Activated CD4-positive, alpha-beta T cell treated with anti-CD3 and anti-CD28 coated beads, Interleukin-2, Interleukin-6, amounts not matched to agents 100 ng/mL and 50 ng/mL, durations not matched to agents 16 hours and 8 hours (primary cell): Measurements from ENCODE around the gene OPN5.
A peak's percentile ranks its signal among the peaks of the same experiment; 100 is the strongest.
"Not testable (repeated sequence)": the region's sequence is repeated elsewhere in the genome, so short reads cannot be mapped to it uniquely, and the experiment has no call there.

Experiments used
- DNase-seq: peaks from one replicate; pipeline ENCODE4 v3.0.0-alpha.2; 2020

OPN5 gene, protein sequence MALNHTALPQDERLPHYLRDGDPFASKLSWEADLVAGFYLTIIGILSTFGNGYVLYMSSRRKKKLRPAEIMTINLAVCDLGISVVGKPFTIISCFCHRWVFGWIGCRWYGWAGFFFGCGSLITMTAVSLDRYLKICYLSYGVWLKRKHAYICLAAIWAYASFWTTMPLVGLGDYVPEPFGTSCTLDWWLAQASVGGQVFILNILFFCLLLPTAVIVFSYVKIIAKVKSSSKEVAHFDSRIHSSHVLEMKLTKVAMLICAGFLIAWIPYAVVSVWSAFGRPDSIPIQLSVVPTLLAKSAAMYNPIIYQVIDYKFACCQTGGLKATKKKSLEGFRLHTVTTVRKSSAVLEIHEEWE

DNA sequence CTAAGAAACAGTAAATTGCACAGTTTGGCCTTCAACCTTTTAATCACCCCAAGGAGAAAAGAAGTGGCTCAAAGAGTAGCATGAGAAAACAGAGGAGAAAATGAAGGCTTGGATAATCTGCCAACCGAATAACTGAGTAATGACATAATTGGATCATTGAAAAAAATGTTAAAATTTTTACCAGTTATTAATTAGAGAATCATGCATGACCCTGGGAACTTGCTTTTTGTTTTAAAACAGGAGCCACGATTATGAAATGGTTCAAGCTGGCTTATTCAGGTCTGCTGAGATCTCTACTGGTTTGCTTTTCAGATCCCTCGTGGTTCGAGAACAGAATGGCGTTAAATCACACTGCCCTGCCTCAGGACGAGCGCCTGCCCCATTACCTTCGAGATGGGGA lies at the start of gene OPN5:
OPN5 (plus strand) TSS at position 301 of the 400 bp plus-strand sequence; CDS start at position 336, 35 bp downstream.
- DNase-seq: no peak

GRCh38 chr6:47733879-47734558 lies 47.8 kb upstream of the OPN5 start:
- DNase-seq: no peak

DNA sequence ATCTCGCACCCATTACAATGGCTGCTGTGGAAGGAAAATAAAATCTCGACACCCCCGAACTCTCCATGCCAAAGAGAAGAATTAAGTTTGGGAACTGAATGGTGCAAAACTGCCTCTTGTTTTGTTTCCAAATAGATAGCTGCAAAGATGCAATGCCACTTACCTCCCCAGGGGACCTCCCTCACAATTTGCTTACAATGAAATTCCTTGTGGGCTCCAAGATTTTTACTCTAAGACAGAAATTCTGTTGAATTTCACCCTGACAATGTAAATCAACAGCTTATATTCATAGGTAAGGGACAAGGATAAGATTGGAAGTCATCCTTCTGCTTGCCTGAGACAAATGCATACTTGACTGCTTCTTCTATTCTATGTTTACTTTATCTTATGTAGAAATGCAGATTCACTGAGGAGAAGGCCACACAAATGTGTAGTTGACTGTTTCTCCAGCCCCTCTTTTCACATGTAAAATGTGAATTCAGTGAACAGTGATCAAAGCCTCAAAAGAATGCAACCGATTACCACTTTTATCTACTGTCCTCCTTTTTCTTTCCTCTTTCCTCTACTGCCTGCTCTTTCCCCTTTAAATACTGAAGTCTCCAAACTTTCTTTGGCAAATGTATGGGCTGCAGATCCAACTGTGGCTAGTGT lies 46.9 kb upstream of the OPN5 start:
- DNase-seq: no peak

- DNase-seq: no peak
Observed at GRCh38 chr6:47736083-47736700, 45.6 kb upstream of the OPN5 start.

GRCh38 chr6:47737406-47737805 lies 44.4 kb upstream of the OPN5 start:
- no peak for DNase-seq

DNA sequence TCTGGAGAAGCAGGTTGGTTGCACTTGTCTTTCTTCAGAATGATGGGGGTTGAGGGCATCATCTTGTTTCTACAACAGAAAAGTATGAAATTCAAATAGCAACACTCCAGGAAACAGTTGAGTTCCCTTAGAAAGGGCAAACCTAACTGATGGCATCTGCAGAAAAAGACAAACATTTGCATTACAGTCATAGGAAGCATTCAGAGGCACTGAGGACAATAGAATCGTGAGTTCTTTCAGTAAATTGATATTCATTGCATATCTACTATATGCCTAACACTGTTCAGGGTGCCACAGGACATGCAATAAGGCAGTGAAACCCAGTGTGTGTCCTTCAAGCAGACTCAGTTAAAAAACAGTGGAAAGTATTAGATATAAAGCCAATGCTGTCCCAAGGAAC lies 41.1 kb upstream of the OPN5 start:
- no peak for DNase-seq

DNA sequence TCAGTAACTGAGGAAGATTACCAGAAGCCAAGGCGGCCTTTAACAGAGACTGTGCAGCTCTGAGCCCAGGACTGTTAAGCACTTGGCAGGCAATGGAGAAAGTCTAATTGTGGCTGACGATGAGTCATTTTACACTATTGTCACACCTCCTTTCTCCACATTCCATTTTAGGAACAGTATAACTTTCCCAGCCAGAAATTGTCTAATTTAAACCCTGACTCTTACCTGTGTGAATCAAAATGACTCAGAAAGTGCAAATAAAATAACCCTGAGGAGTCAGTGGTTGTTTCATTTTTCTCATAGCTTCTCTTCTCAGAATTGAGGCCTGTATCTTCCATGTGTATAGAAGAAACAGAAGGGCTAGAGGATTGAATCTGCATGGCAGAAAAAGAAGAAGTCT lies 40.0 kb upstream of the OPN5 start:
- peak; percentile 61 for DNase-seq

GRCh38 chr6:47743744-47744143 lies 38.1 kb upstream of the OPN5 start:
- no peak for DNase-seq

DNA sequence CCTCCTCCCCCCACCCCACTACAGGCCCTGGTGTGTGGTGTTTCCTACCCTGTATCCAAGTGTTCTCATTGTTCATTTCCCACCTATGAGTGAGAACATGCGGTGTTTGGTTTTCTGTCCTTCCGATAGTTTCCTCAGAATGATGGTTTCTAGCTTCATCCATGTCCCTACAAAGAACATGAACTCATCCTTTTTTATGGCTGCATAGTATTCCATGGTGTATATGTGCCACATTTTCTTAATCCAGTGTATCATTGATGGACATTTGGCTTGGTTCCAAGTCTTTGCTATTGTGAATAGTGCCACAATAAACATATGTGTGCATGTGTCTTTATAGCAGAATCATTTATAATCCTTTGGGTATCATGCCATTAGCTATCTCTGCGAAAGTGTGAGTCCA lies 36.6 kb upstream of the OPN5 start:
- not testable (repeated sequence) for DNase-seq

- no peak for DNase-seq
Observed at GRCh38 chr6:47749757-47750156, 32.1 kb upstream of the OPN5 start.

DNA sequence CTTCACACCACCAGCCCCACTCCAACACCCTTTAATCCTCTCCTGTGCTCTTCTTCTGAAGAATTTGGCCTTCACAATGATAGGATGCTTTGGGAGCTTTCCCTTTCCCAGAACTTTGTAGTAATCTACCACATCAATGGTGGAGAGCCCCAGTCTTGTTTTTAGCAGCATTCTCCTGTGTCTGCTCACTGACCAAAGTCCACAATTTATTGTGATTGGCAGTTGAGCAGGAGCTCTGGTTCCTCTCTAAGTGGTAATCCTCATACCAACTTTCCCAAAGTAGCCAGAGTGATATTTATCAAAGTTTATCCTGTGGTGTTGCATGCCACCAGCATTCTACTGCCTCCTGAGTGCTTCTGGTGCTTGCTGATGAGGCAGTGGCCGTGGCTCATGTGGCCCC lies 29.0 kb upstream of the OPN5 start:
- no peak for DNase-seq

DNA sequence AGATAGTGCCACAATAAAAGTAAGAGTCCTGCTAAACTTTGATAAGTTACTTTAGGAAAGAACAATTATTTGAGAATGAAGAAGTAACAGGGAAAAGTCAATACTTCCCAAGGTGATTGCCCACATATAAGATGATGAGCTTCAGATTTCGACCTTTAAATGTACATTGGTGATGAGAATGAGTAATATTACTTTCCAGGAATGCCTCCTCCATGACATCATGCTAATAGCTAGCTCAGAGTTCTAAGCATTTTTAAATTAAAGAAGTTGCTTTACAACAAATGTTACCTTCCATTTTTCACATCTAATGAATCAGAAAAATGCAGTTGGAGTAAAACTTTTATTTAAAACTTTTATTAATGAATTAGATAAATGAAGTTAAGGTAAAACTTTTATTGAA lies 22.5 kb upstream of the OPN5 start:
- DNase-seq: no peak

GRCh38 chr6:47762502-47762901 lies 19.3 kb upstream of the OPN5 start:
- no peak for DNase-seq

DNA sequence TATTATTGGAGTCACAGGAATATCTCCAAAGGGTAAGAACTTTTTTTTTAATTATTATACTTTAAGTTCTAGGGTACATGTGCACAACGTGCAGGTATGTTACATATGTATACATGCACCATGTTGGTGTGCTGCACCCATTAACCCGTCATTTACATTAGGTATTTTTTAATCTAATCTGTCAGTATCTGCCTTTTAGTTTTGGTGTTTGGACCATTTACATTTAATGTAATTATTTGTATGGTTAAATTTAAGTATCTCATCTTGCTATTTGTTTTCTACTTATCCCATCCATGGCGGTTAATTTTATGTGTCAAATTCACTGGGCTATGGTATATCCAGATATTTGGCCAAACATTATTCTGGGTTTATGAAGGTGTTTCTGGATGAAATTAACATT lies 15.4 kb upstream of the OPN5 start:
- DNase-seq: no peak

DNA sequence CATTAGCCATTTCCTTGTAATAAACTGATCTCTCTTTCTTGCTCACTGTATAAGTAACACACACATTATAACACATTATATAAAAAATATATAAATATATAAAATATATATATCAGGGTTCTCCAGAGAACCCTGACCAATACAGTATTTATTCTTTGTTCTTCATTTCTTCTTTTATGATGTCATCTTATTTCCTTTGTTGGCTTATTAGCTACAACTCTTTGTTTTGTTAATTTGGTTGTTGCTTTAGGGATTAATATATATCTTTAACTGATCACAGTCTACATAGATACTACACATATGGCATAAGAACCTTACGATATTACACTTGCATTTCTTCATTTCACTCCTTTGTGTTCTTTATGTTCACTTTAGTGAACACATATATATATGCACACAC lies 14.7 kb upstream of the OPN5 start:
- no peak for DNase-seq

DNA sequence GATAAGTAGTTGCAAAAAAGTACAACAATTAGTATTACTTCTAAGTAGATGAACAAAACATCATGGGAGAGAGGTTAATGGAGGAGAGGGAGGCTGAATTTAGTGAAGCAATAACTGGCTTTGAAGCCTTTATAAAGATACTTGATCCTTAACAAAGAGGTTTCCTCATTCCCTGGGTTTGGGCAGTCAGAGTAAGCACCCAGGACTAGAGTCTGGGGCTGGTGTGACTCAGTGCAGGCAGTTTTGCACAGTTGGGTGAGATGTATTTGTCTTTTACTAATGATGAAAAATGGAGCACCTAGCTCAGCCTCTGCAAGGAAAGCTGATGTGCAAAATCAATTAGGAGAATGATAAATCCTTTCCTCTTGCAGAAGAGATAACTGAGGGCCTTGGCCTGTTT lies 11.8 kb upstream of the OPN5 start:
- no peak for DNase-seq

GRCh38 chr6:47772359-47772758 lies 9.5 kb upstream of the OPN5 start:
- no peak for DNase-seq

DNA sequence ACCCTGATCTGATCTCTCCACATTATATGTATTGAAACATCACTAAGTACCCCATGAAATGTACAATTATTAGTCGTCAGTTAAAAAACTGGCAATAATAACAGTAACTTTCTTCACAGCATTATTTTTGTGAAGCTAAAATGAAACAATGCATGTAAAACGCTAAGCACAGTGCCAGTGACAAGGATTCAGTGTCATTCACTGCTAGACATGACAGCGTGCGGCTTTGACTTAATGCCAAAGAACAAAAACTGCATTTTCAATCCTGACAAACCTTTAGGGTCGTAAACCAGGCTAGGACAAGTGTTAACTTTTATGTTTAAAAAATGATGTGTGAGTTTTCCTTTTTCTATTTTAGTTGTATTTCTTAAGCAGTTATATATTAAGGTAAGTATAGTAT lies 8.8 kb upstream of the OPN5 start:
- no peak for DNase-seq

DNA sequence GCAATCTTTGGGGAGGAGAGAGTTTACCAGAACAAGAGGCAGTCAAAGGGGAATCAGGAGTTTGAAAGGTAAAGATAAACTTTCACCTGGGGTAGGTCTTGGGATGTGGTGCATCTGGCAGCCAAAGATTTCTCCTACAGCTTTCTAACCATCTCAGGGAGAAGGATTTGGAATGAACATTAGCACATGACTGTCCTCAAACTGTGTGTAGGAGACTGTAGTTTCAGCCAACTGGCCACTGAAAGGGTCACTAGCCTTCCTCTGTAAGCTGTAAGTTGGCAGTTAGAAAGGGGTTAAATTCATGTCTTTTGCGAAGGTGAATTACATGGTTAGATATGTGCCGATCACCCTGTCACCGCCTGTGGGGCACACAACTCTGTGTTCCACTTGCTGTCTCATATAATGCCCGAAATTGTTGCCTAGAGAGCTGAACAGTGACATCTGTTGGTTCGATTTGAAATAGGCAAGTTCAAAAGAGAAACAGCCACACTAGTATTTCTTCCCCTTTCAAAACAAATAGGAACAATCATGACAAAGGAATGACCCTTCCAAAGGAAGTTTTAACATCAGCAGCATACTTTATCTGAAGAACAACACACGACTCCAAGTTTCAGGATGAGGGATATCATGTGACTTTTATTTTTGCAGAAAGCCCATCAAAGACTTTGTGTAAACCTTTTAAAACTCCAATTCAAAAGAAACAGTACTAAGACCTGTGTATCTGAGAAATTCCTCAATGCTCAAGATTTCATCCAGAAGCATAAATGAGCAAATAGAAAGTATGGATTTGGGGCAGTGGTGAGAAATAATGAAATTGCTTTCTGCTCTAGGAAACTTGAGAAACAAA lies 1.1 kb upstream of the OPN5 start:
- DNase-seq: peak; percentile 62

DNA sequence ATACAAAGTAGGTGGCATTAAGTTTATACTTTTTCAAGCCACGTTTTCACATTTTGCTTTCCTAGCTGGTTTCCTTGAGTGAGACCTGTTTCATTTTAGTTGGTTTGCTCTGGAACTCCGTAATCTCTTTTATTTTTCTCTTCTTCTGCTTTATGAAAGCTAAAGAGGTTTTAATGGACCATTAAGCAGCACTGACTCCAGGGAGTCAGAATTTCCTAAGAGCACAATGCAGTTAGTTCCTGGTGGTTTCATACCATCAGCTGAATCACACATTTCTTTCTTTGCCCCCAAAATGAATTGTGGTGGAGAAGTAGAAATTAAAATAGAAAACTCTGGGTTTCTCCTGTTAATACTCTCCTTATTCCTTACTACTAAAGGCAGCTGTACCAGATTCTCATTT lies 3.4 kb downstream of the OPN5 start:
- no peak for DNase-seq

GRCh38 chr6:47787620-47788497 lies 6.0 kb downstream of the OPN5 start:
- DNase-seq: peak; percentile 66

GRCh38 chr6:47788498-47788884 lies 6.7 kb downstream of the OPN5 start:
- DNase-seq: no peak
